IgD-negative memory B cell (primary cell): ENCODE measurements around the gene HPS5. TPM values are rescaled to one million over a fixed set of nuclear protein-coding genes. Genes with fewer than 3 reads are reported as not detected.
A peak's percentile ranks its signal among the peaks of the same experiment; 100 is the strongest.

Experiments used
- H3K27ac Mint-ChIP-seq, 3 donors: one replicate each; pipeline ENCODE4 v1.8.0; 2020 to 2022; ENCODE audit warnings: mild to moderate bottlenecking in 3 of 3, mixed read lengths in 3 of 3, moderate library complexity in 1 of 3
- H3K27me3 Mint-ChIP-seq: one replicate; pipeline ENCODE4 v1.8.0; 2021; ENCODE audit warnings: mixed read lengths
- H3K36me3 Mint-ChIP-seq: one replicate; pipeline ENCODE4 v1.8.0; 2020; ENCODE audit warnings: mild to moderate bottlenecking, mixed read lengths
- H3K4me1 Mint-ChIP-seq, 3 donors: one replicate each; pipeline ENCODE4 v1.8.0; 2020 to 2022; ENCODE audit warnings: mixed read lengths in 3 of 3, mild to moderate bottlenecking in 1 of 3
- H3K4me3 Mint-ChIP-seq, 4 donors: one replicate each; pipeline ENCODE4 v1.8.0; 2020 to 2022; ENCODE audit warnings: mild to moderate bottlenecking in 4 of 4, mixed read lengths in 4 of 4, moderate library complexity in 3 of 4
- H3K9me3 Mint-ChIP-seq, 3 donors: one replicate each; pipeline ENCODE4 v1.8.0; 2020 to 2021; ENCODE audit warnings: mixed read lengths in 3 of 3, mild to moderate bottlenecking in 1 of 3
- polyA plus RNA-seq: library from polyadenylated mRNA; unstranded; fragments of 300-500 nt; fragmentation: Illumina TruSeq; gene quantifications from one replicate; pipeline ENCODE4 v1.2.3, GENCODE V29; 2021

HPS5 gene
- polyA plus RNA-seq, 1 donor from 2014 or later = 25.9 TPM

- H3K4me1 Mint-ChIP-seq = peaks cover 21 to 25% (median 23%) of the 10 kb centered on the region in 3 donors
- H3K4me3 Mint-ChIP-seq = no peak overlapping the region
- H3K9me3 Mint-ChIP-seq = no peaks in the 10 kb centered on the region
- H3K27ac Mint-ChIP-seq = peak overlapping the region in 1 of 3 donors; percentile 16
- H3K36me3 Mint-ChIP-seq = peaks cover 12% of the 10 kb centered on the region
- H3K27me3 Mint-ChIP-seq = no peaks in the 10 kb centered on the region
Measured at GRCh38 chr11:18312663-18313420, 9.1 kb downstream of the HPS5 start.

- Mint-ChIP-seq H3K36me3 (peaks cover 13% of the 10 kb centered on the region), H3K27me3 (no peaks in the 10 kb centered on the region), H3K27ac (no peak overlapping the region), H3K4me1 (peaks cover 20 to 23% (median 20%) of the 10 kb centered on the region in 3 donors), H3K9me3 (no peaks in the 10 kb centered on the region), H3K4me3 (peak overlapping the region in 1 of 4 donors; percentile 87)
Measured at GRCh38 chr11:18312012-18312411, 9.9 kb downstream of the HPS5 start.

- Mint-ChIP-seq H3K4me3 (peak overlapping the region in 2 of 4 donors; percentile 41 to 65), H3K27ac (peak overlapping the region in 2 of 3 donors; percentile 12 to 81), H3K36me3 (peaks cover 16% of the 10 kb centered on the region), H3K4me1 (peaks cover 20 to 23% (median 23%) of the 10 kb centered on the region in 3 donors), H3K9me3 (no peaks in the 10 kb centered on the region), H3K27me3 (no peaks in the 10 kb centered on the region)
Measured at GRCh38 chr11:18310800-18311340, 11.1 kb downstream of the HPS5 start.

- Mint-ChIP-seq H3K27ac (no peak overlapping the region), H3K36me3 (peaks cover 15% of the 10 kb centered on the region), H3K27me3 (no peaks in the 10 kb centered on the region), H3K4me1 (peaks cover 17 to 21% (median 19%) of the 10 kb centered on the region in 3 donors), H3K9me3 (no peaks in the 10 kb centered on the region), H3K4me3 (no peak overlapping the region)
Measured at GRCh38 chr11:18309691-18310090, 12.2 kb downstream of the HPS5 start.

GRCh38 chr11:18308242-18308641 lies 13.7 kb downstream of the HPS5 start:
- Mint-ChIP-seq H3K27me3 (no peaks in the 10 kb centered on the region), H3K27ac (no peak overlapping the region), H3K4me3 (no peak overlapping the region), H3K9me3 (no peaks in the 10 kb centered on the region), H3K36me3 (peaks cover 15% of the 10 kb centered on the region), H3K4me1 (peaks cover 17 to 21% (median 19%) of the 10 kb centered on the region in 3 donors)

- Mint-ChIP-seq H3K4me3 (no peak overlapping the region), H3K4me1 (peaks cover 15 to 23% (median 17%) of the 10 kb centered on the region in 3 donors), H3K27ac (no peak overlapping the region), H3K36me3 (peaks cover 15% of the 10 kb centered on the region), H3K27me3 (no peaks in the 10 kb centered on the region), H3K9me3 (no peaks in the 10 kb centered on the region)
Measured at GRCh38 chr11:18307461-18308139, 14.3 kb downstream of the HPS5 start.

- Mint-ChIP-seq H3K4me1 (peaks cover 0 to 6% (median 0%) of the 10 kb centered on the region in 3 donors), H3K27ac (no peak overlapping the region), H3K36me3 (peaks cover 8% of the 10 kb centered on the region), H3K4me3 (no peak overlapping the region), H3K9me3 (no peaks in the 10 kb centered on the region), H3K27me3 (no peaks in the 10 kb centered on the region)
Measured at GRCh38 chr11:18304745-18305144, 17.2 kb downstream of the HPS5 start.

- peak overlapping the region in 1 of 3 donors; percentile 67 for H3K27ac Mint-ChIP-seq
- H3K4me1 Mint-ChIP-seq = peaks cover 0 to 2% (median 0%) of the 10 kb centered on the region in 3 donors
- peaks cover 10% of the 10 kb centered on the region for H3K36me3 Mint-ChIP-seq
- H3K4me3 Mint-ChIP-seq = no peak overlapping the region
- no peaks in the 10 kb centered on the region for H3K27me3 Mint-ChIP-seq
- H3K9me3 Mint-ChIP-seq = no peaks in the 10 kb centered on the region
Measured at GRCh38 chr11:18299721-18300120, 22.2 kb downstream of the HPS5 start.

GRCh38 chr11:18295316-18295715 lies 26.6 kb downstream of the HPS5 start:
- H3K4me1 Mint-ChIP-seq = no peaks in the 10 kb centered on the region
- no peaks in the 10 kb centered on the region for H3K9me3 Mint-ChIP-seq
- H3K27me3 Mint-ChIP-seq = no peaks in the 10 kb centered on the region
- H3K4me3 Mint-ChIP-seq = no peak overlapping the region
- H3K36me3 Mint-ChIP-seq = peaks cover 24% of the 10 kb centered on the region
- no peak overlapping the region for H3K27ac Mint-ChIP-seq

GRCh38 chr11:18294862-18295261 lies 27.1 kb downstream of the HPS5 start:
- peaks cover 26% of the 10 kb centered on the region for H3K36me3 Mint-ChIP-seq
- H3K9me3 Mint-ChIP-seq = no peaks in the 10 kb centered on the region
- no peak overlapping the region for H3K27ac Mint-ChIP-seq
- H3K27me3 Mint-ChIP-seq = no peaks in the 10 kb centered on the region
- H3K4me3 Mint-ChIP-seq = no peak overlapping the region
- no peaks in the 10 kb centered on the region for H3K4me1 Mint-ChIP-seq

- Mint-ChIP-seq H3K36me3 (peaks cover 21% of the 10 kb centered on the region), H3K4me3 (no peak overlapping the region), H3K27ac (peak overlapping the region in 1 of 3 donors; percentile 89), H3K27me3 (no peaks in the 10 kb centered on the region), H3K9me3 (peaks cover 0 to 1% (median 0%) of the 10 kb centered on the region in 3 donors), H3K4me1 (peaks cover 0 to 8% (median 0%) of the 10 kb centered on the region in 3 donors)
Measured at GRCh38 chr11:18288911-18289310, 33.0 kb downstream of the HPS5 start.

- Mint-ChIP-seq H3K4me1 (peaks cover 11 to 20% (median 13%) of the 10 kb centered on the region in 3 donors), H3K4me3 (no peak overlapping the region), H3K27me3 (no peaks in the 10 kb centered on the region), H3K36me3 (peaks cover 14% of the 10 kb centered on the region), H3K9me3 (peaks cover 0 to 3% (median 0%) of the 10 kb centered on the region in 3 donors), H3K27ac (no peak overlapping the region)
Measured at GRCh38 chr11:18285841-18286240, 36.1 kb downstream of the HPS5 start.

- peaks cover 12% of the 10 kb centered on the region for H3K36me3 Mint-ChIP-seq
- H3K27ac Mint-ChIP-seq = peak overlapping the region in 2 of 3 donors; percentile 2 to 79
- no peaks in the 10 kb centered on the region for H3K27me3 Mint-ChIP-seq
- peaks cover 21 to 30% (median 30%) of the 10 kb centered on the region in 3 donors for H3K4me1 Mint-ChIP-seq
- peaks cover 0 to 3% (median 0%) of the 10 kb centered on the region in 3 donors for H3K9me3 Mint-ChIP-seq
- H3K4me3 Mint-ChIP-seq = peak overlapping the region in 2 of 4 donors; percentile 48 to 79
Measured at GRCh38 chr11:18282626-18283025, 39.3 kb downstream of the HPS5 start.

GRCh38 chr11:18280438-18281045 lies 41.4 kb downstream of the HPS5 start:
- Mint-ChIP-seq H3K27ac (peak overlapping the region; percentile 85 to 97 (median 97)), H3K36me3 (peaks cover 12% of the 10 kb centered on the region), H3K9me3 (peaks cover 0 to 3% (median 0%) of the 10 kb centered on the region in 3 donors)

More at GRCh38 chr11:18280438-18281045, 41.4 kb downstream of the HPS5 start:
- H3K4me3 Mint-ChIP-seq = peak overlapping the region; percentile 78 to 93 (median 86)
- H3K4me1 Mint-ChIP-seq = peaks cover 21 to 36% (median 34%) of the 10 kb centered on the region in 3 donors
- no peaks in the 10 kb centered on the region for H3K27me3 Mint-ChIP-seq
